HEK293T (cell line): ENCODE measurements around the gene ARAP1.

Experiments
- CTCF ChIA-PET: fragments of 350-600 bp; formaldehyde crosslinking; extraction: SDS; loops from one replicate; lab custom pipeline; 2021; ENCODE audit warnings: antibody characterized with exemption, inconsistent platforms; lab: Yijun Ruan, JAX
- POLR2A ChIA-PET: fragments of 350-600 bp; formaldehyde crosslinking; extraction: SDS; loops from one replicate; lab custom pipeline; 2020; ENCODE audit warnings: antibody characterized with exemption, inconsistent platforms; lab: Yijun Ruan, JAX
- DNase-seq: peaks from one replicate; pipeline ENCODE4 v3.0.0; 2012; ENCODE audit warnings: mixed read lengths; ENCODE audit errors: extremely low spot score
- ARNT ChIP-seq: fragments of 450-650 bp; IDR thresholded peaks from 2 replicates; pipeline ENCODE4 v1.6.1; 2017; ENCODE audit warnings: mild to moderate bottlenecking
- BHLHE40 ChIP-seq: fragments of 450-650 bp; IDR thresholded peaks from 2 replicates; pipeline ENCODE4 v1.6.1; 2016; ENCODE audit warnings: mild to moderate bottlenecking, moderate library complexity, borderline replicate concordance
- CTBP1 ChIP-seq: fragments of 450-650 bp; IDR thresholded peaks from 2 replicates; pipeline ENCODE4 v1.6.1; 2016; ENCODE audit warnings: borderline replicate concordance
- ELF4 ChIP-seq: fragments of 450-650 bp; IDR thresholded peaks from 2 replicates; pipeline ENCODE4 v1.6.1; 2017; ENCODE audit warnings: antibody characterized with exemption
- FOXA1 ChIP-seq: fragments of 450-650 bp; IDR thresholded peaks from 2 replicates; pipeline ENCODE4 v1.6.1; 2016; ENCODE audit warnings: mild to moderate bottlenecking
- FOXK2 ChIP-seq: fragments of 450-650 bp; IDR thresholded peaks from 2 replicates; pipeline ENCODE4 v1.6.1; 2016; ENCODE audit warnings: mild to moderate bottlenecking
- FOXM1 ChIP-seq: fragments of 450-650 bp; IDR thresholded peaks from 2 replicates; pipeline ENCODE4 v1.6.1; 2017; ENCODE audit warnings: mild to moderate bottlenecking, borderline replicate concordance
- HDGF ChIP-seq: fragments of 450-650 bp; IDR thresholded peaks from 2 replicates; pipeline ENCODE4 v1.6.1; 2017; ENCODE audit warnings: antibody characterized with exemption, borderline replicate concordance
- L3MBTL2 ChIP-seq: fragments of 450-650 bp; conservative IDR thresholded peaks from 2 replicates; pipeline ENCODE4 v1.6.1; 2016; ENCODE audit warnings: mild to moderate bottlenecking
- LEF1 ChIP-seq: fragments of 450-650 bp; IDR thresholded peaks from 2 replicates; pipeline ENCODE4 v1.6.1; 2017; ENCODE audit warnings: mild to moderate bottlenecking, borderline replicate concordance
- NFRKB ChIP-seq: fragments of 450-650 bp; IDR thresholded peaks from 2 replicates; pipeline ENCODE4 v1.6.1; 2016; ENCODE audit warnings: mild to moderate bottlenecking, moderate library complexity
- PKNOX1 ChIP-seq: fragments of 450-650 bp; IDR thresholded peaks from 2 replicates; pipeline ENCODE4 v1.6.1; 2016
- SP1 ChIP-seq: fragments of 450-650 bp; IDR thresholded peaks from 2 replicates; pipeline ENCODE4 v1.6.1; 2017
- SUZ12 ChIP-seq: fragments of 450-650 bp; IDR thresholded peaks from 2 replicates; pipeline ENCODE4 v1.6.1; 2016; ENCODE audit warnings: mild to moderate bottlenecking
- TARDBP ChIP-seq: fragments of 450-650 bp; IDR thresholded peaks from 2 replicates; pipeline ENCODE4 v1.6.1; 2016
- ZNF384 ChIP-seq: fragments of 450-650 bp; IDR thresholded peaks from 2 replicates; pipeline ENCODE4 v1.6.1; 2016

Gene ARAP1

DNA sequence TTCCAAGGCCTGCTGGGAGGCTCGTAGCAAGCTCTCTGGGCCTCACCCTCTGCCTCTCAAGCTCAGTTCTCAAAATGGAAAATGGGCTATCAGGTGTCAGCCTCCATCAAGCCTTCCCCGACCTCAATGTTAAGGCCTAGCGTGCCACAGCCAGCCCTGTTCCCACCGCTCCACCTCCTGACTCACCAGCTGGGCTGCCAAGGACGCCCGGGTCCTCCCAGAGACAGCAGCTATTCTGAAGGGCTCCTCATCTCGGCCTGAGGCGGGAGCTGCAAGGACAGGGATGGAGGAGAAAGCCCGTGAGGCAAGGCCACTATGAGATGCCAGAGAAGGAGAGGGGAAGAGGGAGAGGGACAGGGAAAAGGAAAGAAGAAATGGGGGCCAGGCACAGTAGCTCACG is 19.9 kb downstream of the ARAP1 start:
- ChIA-PET CTCF (no interaction called here), POLR2A (no interaction called here)
- no peak for DNase-seq
- TF ChIP-seq SUZ12 (no peak), PKNOX1 (no peak), TARDBP (no peak), FOXA1 (no peak), BHLHE40 (no peak), CTBP1 (no peak), LEF1 (no peak), ELF4 (no peak), ARNT (no peak), L3MBTL2 (no peak), ZNF384 (no peak), FOXM1 (no peak), NFRKB (no peak)

- DNase-seq, result no peak
- ChIA-PET POLR2A (interaction anchor here (1.2 kb wide), 1 partner anchor 82 kb away, joined by 3 read pairs; no protein-coding TSS in a partner anchor), CTCF (no interaction called here)
- TF ChIP-seq FOXA1 (no peak), BHLHE40 (no peak), ZNF384 (no peak)
These were observed 21.5 kb downstream of the ARAP1 start for GRCh38 chr11:72730737-72731136.

DNA sequence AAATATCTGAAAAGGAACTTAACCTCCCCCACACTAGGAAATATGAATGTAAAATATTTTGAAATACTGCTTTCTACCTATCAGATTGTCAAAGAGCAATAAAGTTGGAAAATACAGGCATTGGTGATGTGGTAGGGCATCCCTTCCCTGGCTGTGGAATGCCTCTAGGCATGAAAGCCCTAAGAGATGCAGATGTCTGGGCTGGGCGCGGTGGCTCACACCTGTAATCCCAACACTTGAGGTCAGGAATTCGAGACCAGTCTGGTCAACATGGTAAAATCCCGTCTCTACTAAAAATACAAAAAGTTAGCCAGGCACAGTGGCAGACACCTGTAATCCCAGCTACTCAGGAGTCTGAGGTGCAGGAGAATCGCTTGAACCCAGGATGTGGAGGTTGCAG is 22.0 kb downstream of the ARAP1 start:
- DNase-seq, result no peak
- ChIA-PET POLR2A (interaction anchor here (1.2 kb wide), 1 partner anchor 83 kb away, joined by 3 read pairs; no protein-coding TSS in a partner anchor), CTCF (no interaction called here)
- TF ChIP-seq FOXA1 (no peak), SP1 (no peak), LEF1 (no peak), FOXM1 (no peak), HDGF (no peak), FOXK2 (no peak), ZNF384 (no peak), BHLHE40 (no peak), CTBP1 (no peak), SUZ12 (no peak), TARDBP (no peak), NFRKB (no peak), ELF4 (no peak)

- no peak for DNase-seq
- ChIA-PET CTCF (interaction anchor here (0.5 kb wide), 1 partner anchor 293 kb away, joined by 4 read pairs; the partner anchor contains the start of gene CLPB), POLR2A (interaction anchor here (1.5 kb wide), 1 partner anchor 66 kb away, joined by 5 read pairs; the partner anchor contains the start of gene STARD10)
- TF ChIP-seq FOXM1, result no peak
- TF ChIP-seq FOXA1, result no peak
- no peak for TF ChIP-seq CTBP1
- TF ChIP-seq FOXK2, result no peak
- no peak for TF ChIP-seq NFRKB
- TF ChIP-seq L3MBTL2, result no peak
- TF ChIP-seq ZNF384, result no peak
- no peak for TF ChIP-seq HDGF
- TF ChIP-seq SP1, result no peak
- TF ChIP-seq SUZ12, result no peak
- no peak for TF ChIP-seq ELF4
- TF ChIP-seq BHLHE40, result no peak
- no peak for TF ChIP-seq ARNT
- no peak for TF ChIP-seq TARDBP
- no peak for TF ChIP-seq PKNOX1
- no peak for TF ChIP-seq LEF1
These were observed 24.7 kb downstream of the ARAP1 start for GRCh38 chr11:72727521-72727920.

- DNase-seq, result no peak
- no peak for TF ChIP-seq PKNOX1
- no peak for TF ChIP-seq SUZ12
- TF ChIP-seq BHLHE40, result no peak
- TF ChIP-seq FOXM1, result no peak
- TF ChIP-seq L3MBTL2, result no peak
- TF ChIP-seq FOXK2, result no peak
- ChIA-PET CTCF (interaction anchor here (0.6 to 1.3 kb wide), 2 partner anchors 44 to 66 kb away, joined by 3 to 6 read pairs; no protein-coding TSS in a partner anchor), POLR2A (interaction anchor here (1.5 to 2.0 kb wide), 3 partner anchors 67 to 86 kb away, joined by 5 to 26 read pairs (median 9); partner anchors contain the start of gene STARD10)
These were observed 25.7 kb downstream of the ARAP1 start for GRCh38 chr11:72726266-72727220.

- no peak for TF ChIP-seq HDGF
- TF ChIP-seq ELF4, result no peak
- no peak for TF ChIP-seq NFRKB
- no peak for TF ChIP-seq LEF1
- no peak for TF ChIP-seq FOXM1
- no peak for TF ChIP-seq FOXA1
- no peak for TF ChIP-seq SP1
- no peak for TF ChIP-seq ZNF384
- TF ChIP-seq CTBP1, result no peak
- no peak for TF ChIP-seq PKNOX1
- TF ChIP-seq SUZ12, result no peak
- no peak for TF ChIP-seq TARDBP
- ChIA-PET POLR2A (interaction anchor here (0.9 to 2.0 kb wide), 3 partner anchors 8 to 87 kb away, joined by 4 to 26 read pairs (median 9); partner anchors contain the start of gene STARD10), CTCF (interaction anchor here (0.7 to 1.3 kb wide), 14 partner anchors 12 to 452 kb away, joined by 3 to 7 read pairs (median 6); partner anchors contain the start of gene STARD10)
These were observed 26.5 kb downstream of the ARAP1 start for GRCh38 chr11:72725724-72726028.

More at GRCh38 chr11:72725724-72726028, 26.5 kb downstream of the ARAP1 start:
- no peak for DNase-seq
